ENCODE results near the gene FANCC. TPM values are rescaled to one million over a fixed set of nuclear protein-coding genes. Genes with fewer than 3 reads are reported as not detected.

Gene FANCC
- total RNA-seq, 1 experiment from 2014 or later, result 23.6 TPM

DNA sequence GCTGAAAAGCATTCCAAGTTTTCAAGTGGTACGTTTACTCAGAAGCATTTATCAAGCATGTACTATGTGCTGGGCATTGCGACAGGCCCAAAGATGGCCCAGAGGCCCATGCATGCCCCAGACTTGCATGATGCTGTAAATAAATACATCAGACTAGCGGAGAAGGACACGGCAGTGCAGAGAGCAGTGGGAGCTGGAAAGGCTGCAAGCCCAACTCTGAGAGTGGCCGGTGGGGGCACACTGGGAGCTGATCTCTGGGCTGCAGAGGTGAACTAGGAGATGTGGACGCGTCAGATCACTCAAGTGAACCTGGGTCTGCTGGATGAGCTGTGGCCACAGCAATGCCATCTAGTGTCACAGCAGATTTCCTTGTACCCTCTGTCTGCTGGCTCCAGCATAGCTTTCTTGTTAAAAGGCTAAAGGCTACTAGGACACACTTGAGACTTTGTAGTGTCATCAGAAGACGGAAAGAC is 246.9 kb downstream of the FANCC start:
- no peak for DNase-seq (ENCODE audit: low spot score)
- in situ Hi-C loops (cut with HindIII; ENCODE audit: low sequenced_read_pairs), result no loop called here

DNA sequence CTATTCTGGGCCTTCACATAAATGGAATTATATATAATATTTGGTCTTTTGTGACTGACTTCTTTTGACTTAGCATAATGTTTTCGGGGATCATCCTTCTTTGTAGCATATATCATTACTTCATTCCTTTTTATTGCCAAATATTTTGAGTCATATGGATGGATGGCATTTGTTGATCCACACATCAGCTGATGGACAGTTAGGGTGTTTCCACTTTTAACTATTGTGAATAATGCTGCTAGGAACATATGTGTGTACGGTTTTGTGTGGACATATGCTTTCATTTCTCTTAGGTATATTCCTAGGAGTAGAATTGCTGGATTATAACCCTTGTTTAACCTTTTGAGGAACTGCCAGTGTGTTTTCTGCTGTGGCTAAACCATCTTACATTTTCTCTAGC is 249.6 kb downstream of the FANCC start:
- in situ Hi-C loops (cut with HindIII; ENCODE audit: low sequenced_read_pairs), result no loop called here
- DNase-seq (ENCODE audit: low spot score), result no peak

DNA sequence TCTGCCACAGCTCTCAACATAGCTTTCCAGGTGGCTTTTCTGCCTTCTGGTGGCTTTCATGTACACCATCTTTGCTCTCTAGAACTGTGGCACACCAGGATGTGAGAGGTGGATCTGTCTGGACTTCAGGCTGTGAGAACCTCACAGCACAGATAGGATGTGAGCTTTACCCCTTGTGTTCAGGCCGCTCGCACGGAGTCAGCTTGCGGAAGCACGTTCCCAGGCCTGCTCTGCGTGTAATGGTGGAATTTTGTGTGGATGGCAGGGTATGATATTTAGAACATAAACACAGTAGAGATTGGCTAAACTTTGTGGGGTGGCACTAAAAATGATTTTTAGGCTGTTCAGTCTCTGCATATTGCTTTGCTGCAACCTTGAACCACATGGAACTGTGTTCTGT is 250.5 kb downstream of the FANCC start:
- no peak for DNase-seq (ENCODE audit: low spot score)
- in situ Hi-C loops (cut with HindIII; ENCODE audit: low sequenced_read_pairs), result no loop called here

DNA sequence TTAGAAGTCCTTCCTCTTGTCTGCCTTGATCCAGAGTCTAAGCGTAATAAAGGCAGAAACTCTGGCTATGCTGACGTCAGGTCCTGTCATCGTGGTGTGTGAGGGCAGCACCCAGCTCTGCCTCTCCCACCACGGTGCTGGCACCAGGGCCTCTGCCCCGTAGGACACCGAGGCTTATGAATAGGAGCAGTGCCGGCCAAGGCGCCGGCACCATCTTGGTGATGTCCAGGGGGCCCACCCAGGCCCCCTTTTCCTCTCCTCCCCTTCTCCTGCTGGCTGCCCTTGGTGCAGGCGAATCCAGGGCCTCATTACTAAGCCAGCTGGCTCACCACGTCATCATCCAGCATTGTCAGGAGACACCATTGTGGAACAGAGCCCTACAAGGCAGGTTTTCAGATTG is 252.3 kb downstream of the FANCC start:
- in situ Hi-C loops (cut with HindIII; ENCODE audit: low sequenced_read_pairs), result no loop called here
- DNase-seq (ENCODE audit: low spot score), result no peak

DNA sequence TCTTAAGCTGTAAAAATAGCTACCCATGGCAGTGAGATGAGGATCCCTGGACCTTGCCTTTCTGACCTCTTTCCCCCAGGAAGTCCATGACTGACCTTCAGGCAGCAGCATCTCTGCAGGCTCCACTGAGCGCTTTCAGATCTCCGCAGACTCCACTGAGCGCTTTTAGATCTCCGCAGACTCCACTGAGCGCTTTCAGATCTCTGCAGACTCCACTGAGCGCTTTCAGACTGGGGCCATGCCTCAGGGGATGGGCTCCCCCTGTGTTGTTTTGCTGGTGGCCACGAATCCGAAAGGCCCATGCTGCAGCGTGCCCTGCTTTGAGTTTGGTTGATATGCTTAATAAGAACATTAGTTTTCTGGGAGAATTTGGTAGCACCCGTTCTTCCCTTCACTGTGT is 254.2 kb downstream of the FANCC start:
- DNase-seq (ENCODE audit: low spot score), result no peak
- in situ Hi-C loops (cut with HindIII; ENCODE audit: low sequenced_read_pairs), result no loop called here

DNA sequence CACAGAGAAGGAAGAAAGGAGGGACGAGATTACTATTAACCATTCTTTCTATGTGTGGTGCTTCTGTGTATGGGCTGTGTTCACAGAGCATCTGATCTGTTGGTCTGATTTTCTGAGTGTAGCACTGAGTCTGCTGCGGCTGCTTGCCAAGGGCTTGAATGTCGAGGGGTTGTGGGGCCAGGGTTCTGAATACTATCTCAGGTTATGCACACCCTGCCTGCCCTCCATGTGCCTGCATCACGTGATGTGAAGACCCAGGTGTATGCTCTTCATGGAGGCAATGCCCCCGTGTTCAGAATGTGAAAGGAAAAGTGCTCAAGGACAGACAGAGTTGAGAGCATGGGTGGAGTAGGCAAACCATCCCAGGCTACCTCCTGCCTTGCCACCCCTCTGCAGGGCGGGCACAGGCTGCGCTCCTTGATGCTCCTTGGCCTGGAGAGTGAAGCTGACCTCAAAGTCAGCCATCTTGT is 254.9 kb downstream of the FANCC start:
- in situ Hi-C loops (cut with HindIII; ENCODE audit: low sequenced_read_pairs), result no loop called here
- DNase-seq (ENCODE audit: low spot score), result no peak

DNA sequence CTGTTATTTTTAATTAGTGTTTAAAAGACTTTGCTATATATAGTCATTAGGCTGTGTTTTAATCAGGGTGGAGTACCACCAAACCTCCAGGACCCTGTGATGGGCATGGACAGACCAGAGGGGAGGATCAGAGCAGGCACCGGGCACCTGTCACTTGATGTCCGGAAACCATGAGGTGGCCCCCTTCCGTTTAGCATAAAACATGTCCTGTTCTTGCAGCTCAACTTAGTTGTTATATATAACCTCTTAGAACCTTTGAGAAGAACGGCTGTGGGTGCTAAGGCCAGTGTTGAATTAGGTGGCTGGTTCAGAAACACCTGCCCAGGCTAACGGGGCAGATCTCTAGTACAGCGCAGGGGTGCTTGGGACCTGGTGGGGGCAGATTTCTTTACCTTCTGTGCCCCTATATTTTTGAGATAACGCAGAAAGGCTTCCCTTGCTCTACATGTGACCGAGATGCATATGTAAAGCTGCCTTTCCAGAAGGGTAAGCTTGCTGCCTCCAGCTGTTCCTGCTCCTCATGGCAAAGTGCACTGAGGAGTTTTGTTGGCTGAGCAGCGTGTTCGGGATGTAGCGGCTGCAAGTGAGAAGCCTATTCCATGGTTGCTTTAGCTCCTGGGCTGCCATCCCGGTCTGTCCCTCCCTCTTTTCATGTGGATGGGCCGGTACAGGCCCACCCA is 255.5 kb downstream of the FANCC start:
- DNase-seq (ENCODE audit: low spot score), result no peak
- in situ Hi-C loops (cut with HindIII; ENCODE audit: low sequenced_read_pairs), result no loop called here

DNA sequence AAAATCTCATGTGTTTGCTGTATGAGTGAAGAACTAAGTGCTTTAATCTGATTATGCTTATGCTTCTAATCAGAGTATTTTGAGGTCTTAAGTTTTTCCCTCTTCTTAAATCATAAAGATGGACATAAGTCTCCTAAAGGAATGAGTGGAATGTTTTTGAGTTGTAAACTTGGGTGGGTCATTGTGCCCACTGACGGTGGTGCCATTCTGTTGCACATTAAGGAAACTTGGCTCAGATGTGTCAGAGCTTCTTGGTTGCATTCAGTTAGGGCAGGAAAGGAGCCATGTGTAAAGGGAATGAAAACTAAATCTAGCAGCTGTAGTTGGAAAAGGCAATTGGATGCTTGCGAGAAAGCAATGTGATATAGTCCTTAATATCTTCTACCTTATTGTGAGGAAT is 256.6 kb downstream of the FANCC start:
- in situ Hi-C loops (cut with HindIII; ENCODE audit: low sequenced_read_pairs), result no loop called here

DNA sequence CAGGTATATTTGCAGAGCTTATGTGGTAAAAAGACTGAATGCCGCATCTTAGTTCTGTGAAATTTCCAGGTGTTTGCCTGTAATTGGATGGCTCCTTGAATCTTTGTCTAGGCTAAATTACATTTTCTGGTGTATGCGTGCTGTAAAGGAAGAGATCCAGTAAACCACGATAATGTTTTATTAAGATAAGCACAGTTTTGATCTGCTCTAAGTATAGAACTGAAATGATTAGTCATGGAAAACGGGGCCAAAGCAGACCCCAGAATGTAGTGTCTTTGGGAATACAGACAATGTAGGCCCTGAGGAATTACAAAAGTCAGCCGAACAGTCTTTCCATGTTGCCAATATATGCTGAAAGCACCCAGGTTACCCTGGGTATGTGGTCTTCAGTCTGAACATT is 257.3 kb downstream of the FANCC start:
- DNase-seq (ENCODE audit: low spot score), result no peak
- in situ Hi-C loops (cut with HindIII; ENCODE audit: low sequenced_read_pairs), result no loop called here

More for the DNA sequence above, 256.6 kb downstream of the FANCC start:
- DNase-seq (ENCODE audit: low spot score), result no peak

DNA sequence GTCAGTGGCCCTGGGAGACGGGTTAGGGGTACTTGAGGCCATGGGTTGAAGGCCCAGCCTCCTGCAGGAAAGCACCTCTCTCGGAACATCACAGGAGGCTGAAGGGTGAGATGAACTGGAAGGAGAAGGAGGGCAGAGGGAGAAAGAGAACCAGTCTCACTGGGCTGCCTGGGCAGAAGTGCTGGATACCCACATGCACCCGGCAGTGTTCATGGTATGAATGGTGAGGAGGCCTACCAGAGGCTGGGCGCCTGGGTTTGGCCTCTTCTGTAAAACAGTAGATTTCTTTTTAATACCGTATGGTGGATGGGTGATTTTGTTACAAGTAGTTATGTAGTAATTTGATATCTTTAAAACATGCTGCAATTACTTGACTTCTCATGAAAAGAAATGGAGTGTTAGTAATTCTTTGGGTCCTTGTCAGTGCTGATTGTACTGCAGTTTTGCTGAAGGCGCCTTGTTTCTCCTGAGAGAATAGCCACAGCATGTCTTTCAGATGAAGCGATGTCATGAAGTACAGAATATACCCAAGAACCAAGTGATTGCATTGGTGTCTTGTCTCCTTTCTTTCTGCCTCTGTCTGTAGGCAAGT is 258.6 kb downstream of the FANCC start:
- no peak for DNase-seq (ENCODE audit: low spot score)
- in situ Hi-C loops (cut with HindIII; ENCODE audit: low sequenced_read_pairs), result no loop called here

DNA sequence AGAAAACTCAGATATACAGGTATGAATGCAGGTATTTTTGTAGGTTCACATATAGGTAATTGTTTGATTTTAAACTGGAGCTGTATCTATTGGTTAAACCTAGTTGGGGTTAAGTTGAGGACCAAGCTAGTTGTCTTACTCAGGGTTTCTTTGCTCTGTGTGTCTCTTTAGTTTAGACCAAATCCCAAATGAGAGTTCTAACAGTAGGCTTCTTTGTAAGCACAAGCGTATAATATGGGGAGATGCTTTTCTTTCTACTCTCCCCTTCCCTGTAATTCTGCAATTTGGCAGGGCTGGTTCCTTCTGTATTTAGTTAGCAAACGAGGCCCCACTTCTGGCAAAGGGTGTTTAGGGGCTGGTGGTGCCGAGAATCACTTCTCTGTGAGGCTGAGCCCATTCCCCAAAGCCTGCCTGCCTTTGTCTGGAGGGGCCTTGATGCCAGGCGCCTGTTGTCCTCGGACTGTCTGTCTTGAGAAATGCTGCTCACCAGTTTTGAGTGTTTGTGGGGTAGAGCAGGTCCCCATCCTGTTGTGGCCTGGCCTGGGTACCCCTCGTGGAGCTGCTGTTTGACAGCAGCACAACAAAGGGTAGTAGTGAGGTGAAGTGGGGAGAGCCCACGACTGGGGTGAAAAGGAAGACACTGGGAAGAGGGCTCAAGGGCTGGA is 259.3 kb downstream of the FANCC start:
- in situ Hi-C loops (cut with HindIII; ENCODE audit: low sequenced_read_pairs), result no loop called here
- DNase-seq (ENCODE audit: low spot score), result no peak

DNA sequence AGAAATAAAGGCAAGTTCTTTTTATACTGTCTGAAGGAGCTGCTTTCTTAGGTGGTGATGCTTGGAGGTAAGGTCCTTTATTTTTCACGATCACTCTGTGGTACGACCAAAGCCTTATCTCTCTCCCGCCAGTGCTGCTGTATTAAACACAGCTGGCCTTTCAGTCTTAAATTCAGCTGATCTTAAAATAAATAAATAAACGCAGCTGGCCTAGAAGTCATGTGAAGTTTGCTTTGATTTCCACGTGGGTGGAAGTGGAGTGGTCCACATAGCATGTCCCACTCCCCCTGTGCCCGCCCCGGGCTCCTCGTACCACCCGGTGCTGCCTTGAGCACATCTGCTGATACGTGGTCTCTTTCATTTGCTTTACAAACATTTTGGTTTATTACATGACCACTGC is 260.4 kb downstream of the FANCC start:
- in situ Hi-C loops (cut with HindIII; ENCODE audit: low sequenced_read_pairs), result no loop called here
- no peak for DNase-seq (ENCODE audit: low spot score)

DNA sequence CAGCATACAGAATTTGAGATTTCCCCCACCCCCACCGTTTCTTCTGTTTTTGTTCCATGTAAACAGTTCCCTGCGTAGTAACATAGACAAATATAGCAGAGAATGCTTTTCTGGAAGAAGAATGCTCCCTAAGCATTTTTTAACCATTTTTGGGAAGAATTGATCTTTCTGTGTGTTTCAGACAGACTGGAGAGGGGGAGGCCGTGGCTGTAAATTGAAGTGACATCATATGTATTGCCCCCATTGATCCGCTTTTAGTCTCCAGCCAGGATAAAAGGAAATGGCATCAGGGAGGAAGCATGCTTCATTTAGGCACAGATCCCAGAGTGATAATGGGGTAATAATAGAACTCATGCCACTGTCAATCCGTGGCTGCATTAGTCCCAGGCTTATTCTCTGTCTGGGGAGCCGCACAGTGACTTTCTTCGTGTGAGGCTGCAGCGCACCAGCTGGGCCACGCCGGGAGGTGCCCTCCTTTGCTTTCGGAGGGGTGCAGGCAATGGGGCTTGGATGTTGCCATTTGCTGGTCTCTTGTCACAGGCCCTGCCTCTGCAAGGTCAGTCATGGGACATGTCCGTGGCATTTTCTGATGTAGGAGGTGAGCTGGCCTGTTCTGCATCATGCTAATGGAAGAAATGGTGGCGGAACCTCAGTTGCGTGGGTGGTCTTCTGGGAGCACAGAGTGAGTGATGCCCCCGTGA is 261.5 kb downstream of the FANCC start:
- in situ Hi-C loops (cut with HindIII; ENCODE audit: low sequenced_read_pairs), result no loop called here

DNA sequence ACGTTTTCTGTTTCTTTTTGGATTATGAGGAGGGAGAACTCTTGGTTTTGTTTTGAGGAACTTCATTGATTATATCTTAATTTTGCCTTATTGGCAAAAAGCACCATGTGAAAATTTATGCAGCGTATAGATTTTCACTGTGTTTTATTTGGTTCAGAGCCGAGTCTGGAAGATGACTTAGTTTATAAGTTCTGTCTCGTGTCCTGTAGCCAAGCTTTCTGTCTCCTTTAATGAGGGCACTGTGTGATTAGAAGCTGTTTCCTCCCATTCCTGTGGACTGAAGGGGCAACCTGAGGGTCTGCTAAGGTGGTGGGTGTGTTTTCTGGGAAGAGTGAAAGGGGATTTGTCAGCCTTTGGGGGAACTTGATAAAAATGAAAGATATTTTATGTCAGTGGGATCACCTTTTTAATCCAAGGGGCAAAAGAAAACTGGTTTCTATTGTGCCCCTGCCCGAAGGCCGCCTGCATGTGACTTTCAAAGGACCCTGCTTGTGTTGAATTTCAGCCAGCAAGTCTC is 262.1 kb downstream of the FANCC start:
- in situ Hi-C loops (cut with HindIII; ENCODE audit: low sequenced_read_pairs), result no loop called here
- DNase-seq (ENCODE audit: low spot score), result no peak

More for the DNA sequence above, 261.5 kb downstream of the FANCC start:
- no peak for DNase-seq (ENCODE audit: low spot score)

DNA sequence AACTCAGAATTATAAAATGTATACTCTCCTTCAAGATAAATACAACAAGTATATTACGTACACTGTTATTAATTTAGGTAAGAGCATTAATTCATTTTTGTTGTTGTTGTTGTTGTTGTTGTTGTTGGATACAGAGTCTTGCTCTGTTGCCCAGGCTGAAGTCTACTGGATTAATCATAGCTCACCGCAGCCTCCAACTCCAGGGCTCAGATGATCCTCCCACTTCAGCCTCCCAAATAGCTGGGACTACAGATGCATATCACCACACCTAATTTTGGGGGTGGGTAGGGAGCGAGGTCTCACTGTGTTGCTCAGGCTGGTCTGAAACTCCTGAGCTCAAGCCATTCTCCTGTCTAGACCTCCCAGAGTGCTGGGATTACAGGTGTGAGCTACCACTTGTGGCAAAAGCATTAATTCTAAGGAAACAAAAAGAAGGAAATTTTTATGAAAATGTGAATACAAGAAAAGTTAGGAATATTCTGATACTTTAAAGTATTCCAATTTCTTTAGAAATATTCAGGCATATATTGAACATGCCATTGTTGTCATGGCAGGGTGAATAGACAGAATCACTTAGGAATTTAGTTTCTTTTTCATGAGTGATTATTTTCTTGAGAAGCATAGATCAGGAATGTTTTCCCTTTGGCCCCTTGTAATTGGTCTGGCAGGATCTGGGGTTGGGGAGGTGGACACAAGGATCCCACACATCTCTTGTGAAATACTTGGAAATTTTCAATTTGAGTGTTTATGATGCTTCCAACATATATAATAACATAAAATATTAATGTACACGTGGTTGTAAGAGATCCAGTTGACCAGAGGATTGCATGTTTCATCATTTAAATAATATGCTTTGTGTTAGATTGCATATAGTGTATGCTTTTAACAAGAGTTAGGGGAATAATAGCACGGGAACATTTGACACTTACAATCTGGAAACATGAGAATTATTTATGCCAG is 263.6 kb downstream of the FANCC start:
- in situ Hi-C loops (cut with HindIII; ENCODE audit: low sequenced_read_pairs), result no loop called here
- no peak for DNase-seq (ENCODE audit: low spot score)

DNA sequence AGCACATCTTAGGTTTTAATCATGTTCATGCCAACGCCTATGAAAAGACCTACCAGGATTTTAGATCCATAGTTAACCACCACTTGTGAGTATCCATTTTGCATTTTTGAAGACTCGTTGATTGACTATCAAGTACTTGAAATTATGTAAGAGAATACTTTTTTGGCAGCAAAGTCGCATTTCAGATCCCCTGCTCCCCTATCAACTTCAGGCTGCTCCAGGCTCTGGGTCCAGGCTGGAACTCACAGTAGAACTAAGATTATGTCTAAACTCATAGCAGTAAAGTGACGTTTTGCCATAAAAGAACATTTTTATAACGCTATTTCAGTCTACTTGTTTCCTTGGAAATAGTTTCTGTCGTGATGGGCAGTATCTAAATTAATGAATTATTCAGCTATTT is 267.7 kb downstream of the FANCC start:
- DNase-seq (ENCODE audit: low spot score), result no peak
- in situ Hi-C loops (cut with HindIII; ENCODE audit: low sequenced_read_pairs), result no loop called here

All from G401 (cell line).